ENCODE data around the gene RUBCN.

The RUBCN gene

GRCh38 chr3:197736491-197737318 is at the start of gene RUBCN:
RUBCN (minus strand) TSS chr3:197736904; CDS start chr3:197736719, 185 bp downstream.
- peak; percentile 78 to 81 for DNase-seq (ENCODE audit: low read depth in 2 of 2, low spot score in 1 of 2)

- DNase-seq (ENCODE audit: low read depth in 2 of 2, low spot score in 1 of 2) = no peak
Measured at GRCh38 chr3:197784019-197784585, 47.4 kb upstream of the RUBCN start.

GRCh38 chr3:197782230-197782629 is 45.5 kb upstream of the RUBCN start:
- no peak for DNase-seq (ENCODE audit: low read depth in 2 of 2, low spot score in 1 of 2)

- DNase-seq (ENCODE audit: low read depth in 2 of 2, low spot score in 1 of 2) = no peak
Measured at GRCh38 chr3:197775317-197775716, 38.6 kb upstream of the RUBCN start.

GRCh38 chr3:197761784-197762183 is 25.1 kb upstream of the RUBCN start:
- no peak for DNase-seq (ENCODE audit: low read depth in 2 of 2, low spot score in 1 of 2)

- DNase-seq (ENCODE audit: low read depth in 2 of 2, low spot score in 1 of 2) = no peak
Measured at GRCh38 chr3:197758512-197758911, 21.8 kb upstream of the RUBCN start.

GRCh38 chr3:197756704-197757103 is 20.0 kb upstream of the RUBCN start:
- DNase-seq (ENCODE audit: low read depth in 2 of 2, low spot score in 1 of 2) = no peak

GRCh38 chr3:197753263-197753662 is 16.6 kb upstream of the RUBCN start:
- no peak for DNase-seq (ENCODE audit: low read depth in 2 of 2, low spot score in 1 of 2)

GRCh38 chr3:197752107-197752506 is 15.4 kb upstream of the RUBCN start:
- no peak for DNase-seq (ENCODE audit: low read depth in 2 of 2, low spot score in 1 of 2)

GRCh38 chr3:197750858-197751737 is 14.4 kb upstream of the RUBCN start:
- no peak for DNase-seq (ENCODE audit: low read depth in 2 of 2, low spot score in 1 of 2)

- DNase-seq (ENCODE audit: low read depth in 2 of 2, low spot score in 1 of 2) = peak in 1 of 2 donors; percentile 27
Measured at GRCh38 chr3:197750396-197750831, 13.7 kb upstream of the RUBCN start.

- peak; percentile 69 to 79 for DNase-seq (ENCODE audit: low read depth in 2 of 2, low spot score in 1 of 2)
Measured at GRCh38 chr3:197749601-197750395, 13.1 kb upstream of the RUBCN start, which contains the start of gene FYTTD1. FYTTD1 (plus strand) TSS chr3:197749883; CDS start chr3:197749972, 89 bp downstream.

- DNase-seq (ENCODE audit: low read depth in 2 of 2, low spot score in 1 of 2) = no peak
Measured at GRCh38 chr3:197749315-197749600, 12.6 kb upstream of the RUBCN start.

GRCh38 chr3:197748597-197749314 is 12.1 kb upstream of the RUBCN start:
- no peak for DNase-seq (ENCODE audit: low read depth in 2 of 2, low spot score in 1 of 2)

- no peak for DNase-seq (ENCODE audit: low read depth in 2 of 2, low spot score in 1 of 2)
Measured at GRCh38 chr3:197746801-197747237, 10.1 kb upstream of the RUBCN start.

GRCh38 chr3:197746209-197746608 is 9.5 kb upstream of the RUBCN start:
- DNase-seq (ENCODE audit: low read depth in 2 of 2, low spot score in 1 of 2) = no peak

- no peak for DNase-seq (ENCODE audit: low read depth in 2 of 2, low spot score in 1 of 2)
Measured at GRCh38 chr3:197742787-197743186, 6.1 kb upstream of the RUBCN start.

GRCh38 chr3:197737749-197738462 is 1.2 kb upstream of the RUBCN start:
- no peak for DNase-seq (ENCODE audit: low read depth in 2 of 2, low spot score in 1 of 2)

- no peak for DNase-seq (ENCODE audit: low read depth in 2 of 2, low spot score in 1 of 2)
Measured at GRCh38 chr3:197737319-197737649, 580 bp upstream of the RUBCN start.

- no peak for DNase-seq (ENCODE audit: low read depth in 2 of 2, low spot score in 1 of 2)
Measured at GRCh38 chr3:197736010-197736490, 654 bp downstream of the RUBCN start.
